CD4-positive, alpha-beta T cell treated with Interleukin-15 for 4 hours (primary cell): ENCODE measurements around the gene CADM2.

ENCODE experiments used
- DNase-seq: peaks from one replicate; pipeline ENCODE4 v3.0.0-alpha.2; 2020; ENCODE audit warnings: low spot score

Gene CADM2

GRCh38 chr3:84984429-84984828 is 25.6 kb downstream of the CADM2 start:
- DNase-seq, result no peak

GRCh38 chr3:84985795-84986194 is 27.0 kb downstream of the CADM2 start:
- DNase-seq, result no peak

DNA sequence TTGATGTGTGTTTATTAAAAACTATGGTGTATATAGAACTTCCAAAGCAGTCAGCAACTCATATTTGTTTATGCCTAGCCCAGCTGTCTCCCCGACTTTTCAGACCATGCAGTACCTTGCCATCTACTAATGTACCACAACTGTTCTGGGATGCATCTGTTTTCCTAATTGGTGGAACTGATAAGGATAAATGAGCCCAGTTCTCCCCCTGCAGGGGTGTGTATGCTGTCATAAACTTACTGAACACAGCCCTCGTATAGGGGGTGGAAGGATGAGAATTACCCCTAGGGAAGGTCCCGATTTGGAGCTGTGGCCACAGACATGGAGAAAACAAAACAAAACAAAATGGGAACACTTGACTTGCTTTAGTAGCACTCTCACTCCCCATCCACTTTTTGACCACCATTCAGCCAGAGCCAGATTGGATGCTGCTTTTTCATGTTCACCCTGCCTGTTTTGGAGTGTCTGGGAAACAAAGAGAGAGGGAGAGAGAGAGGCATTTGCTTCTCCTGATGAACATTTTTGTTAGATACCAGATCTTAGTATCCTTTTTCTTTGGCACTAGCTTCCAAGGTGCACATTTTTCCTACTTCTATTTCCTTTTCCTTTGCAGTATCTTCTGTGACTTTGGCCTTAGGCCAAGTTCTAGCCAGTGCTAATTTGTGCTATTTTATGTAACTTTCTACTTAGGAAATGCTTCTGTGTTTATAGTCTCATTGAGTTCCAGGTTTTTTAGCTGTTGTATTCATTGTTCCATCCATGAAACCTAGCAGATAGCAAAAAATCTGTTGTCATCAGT is 29.1 kb downstream of the CADM2 start:
- DNase-seq, result no peak

- DNase-seq, result no peak
Measured at GRCh38 chr3:84989102-84989501, 30.3 kb downstream of the CADM2 start.

DNA sequence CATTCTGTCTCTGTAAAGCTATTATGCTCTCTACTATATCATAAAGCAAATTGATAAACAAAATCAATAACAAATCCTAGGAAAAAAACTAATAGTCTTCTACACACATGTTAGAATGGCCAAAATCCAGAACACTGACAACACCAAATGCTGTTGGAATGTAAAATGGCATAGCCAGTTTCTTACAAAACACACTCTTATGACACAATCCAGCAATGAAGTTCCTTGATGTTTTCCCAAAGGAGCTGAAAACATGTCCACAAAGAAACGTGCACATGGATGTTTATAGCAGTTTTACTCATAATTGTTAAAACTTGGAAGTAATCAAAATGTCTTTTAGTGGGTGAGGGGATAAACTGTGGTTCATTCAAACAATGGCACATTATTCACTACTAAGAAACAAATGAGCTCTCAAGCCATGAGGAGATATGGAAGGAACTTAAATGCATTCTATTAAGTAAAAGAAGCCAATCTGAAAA is 32.7 kb downstream of the CADM2 start:
- no peak for DNase-seq

DNA sequence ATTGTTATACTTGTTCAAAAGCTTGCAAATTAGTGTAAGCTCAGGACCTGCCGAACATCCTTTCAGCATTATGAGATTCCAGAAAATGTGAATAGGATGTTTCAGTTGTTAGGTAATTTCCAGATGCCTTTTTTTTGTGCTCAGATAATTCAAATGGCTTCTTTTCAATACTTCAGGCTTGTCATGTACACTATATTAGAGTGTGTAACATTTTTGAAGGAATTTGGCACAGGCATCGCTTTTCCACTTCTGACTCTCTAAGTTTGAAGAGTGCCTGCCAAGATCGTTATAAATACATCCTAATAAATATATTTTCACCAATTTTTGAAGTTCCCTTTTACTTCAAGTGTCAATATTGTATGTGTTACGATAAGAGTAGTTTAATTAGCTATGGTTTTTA is 35.2 kb downstream of the CADM2 start:
- DNase-seq, result no peak

- DNase-seq, result no peak
Measured at GRCh38 chr3:84998545-84998944, 39.8 kb downstream of the CADM2 start.

DNA sequence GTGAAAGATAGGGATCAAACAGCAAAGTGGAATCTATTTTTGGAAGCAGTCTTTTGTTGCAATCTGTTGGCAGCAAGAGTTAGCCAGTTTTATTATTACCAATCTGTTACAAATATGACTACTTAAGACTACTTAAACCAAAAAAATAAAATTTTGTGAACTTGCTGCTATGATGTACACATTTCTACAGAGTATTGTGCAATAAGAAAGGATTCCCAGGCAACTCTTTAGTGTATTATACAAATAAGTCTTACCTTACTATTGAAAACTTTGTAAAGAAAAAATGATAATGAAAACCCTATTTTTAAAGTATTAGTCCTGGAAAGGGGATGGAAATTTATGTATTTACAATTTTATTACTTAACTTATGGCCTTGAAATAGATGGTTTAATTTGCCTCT is 44.7 kb downstream of the CADM2 start:
- DNase-seq, result no peak

DNA sequence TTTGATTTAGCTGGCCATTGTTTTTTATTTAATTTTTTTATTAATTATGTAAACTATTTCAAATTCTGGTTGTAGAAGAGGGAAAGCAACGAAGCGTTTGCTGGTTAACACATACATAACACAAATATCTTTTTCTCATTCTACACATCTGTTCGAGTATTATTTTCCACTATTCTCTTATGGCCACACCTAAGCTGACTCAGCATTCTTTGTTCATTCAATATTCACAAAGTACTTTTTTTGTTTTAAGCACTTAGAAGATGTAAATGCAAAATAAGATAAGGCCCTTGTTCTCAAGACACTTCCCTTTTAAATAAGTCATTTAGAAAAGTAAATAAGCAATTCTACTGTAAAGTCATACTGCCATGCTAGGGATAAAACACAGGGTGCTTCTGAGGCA is 45.4 kb downstream of the CADM2 start:
- DNase-seq, result no peak

DNA sequence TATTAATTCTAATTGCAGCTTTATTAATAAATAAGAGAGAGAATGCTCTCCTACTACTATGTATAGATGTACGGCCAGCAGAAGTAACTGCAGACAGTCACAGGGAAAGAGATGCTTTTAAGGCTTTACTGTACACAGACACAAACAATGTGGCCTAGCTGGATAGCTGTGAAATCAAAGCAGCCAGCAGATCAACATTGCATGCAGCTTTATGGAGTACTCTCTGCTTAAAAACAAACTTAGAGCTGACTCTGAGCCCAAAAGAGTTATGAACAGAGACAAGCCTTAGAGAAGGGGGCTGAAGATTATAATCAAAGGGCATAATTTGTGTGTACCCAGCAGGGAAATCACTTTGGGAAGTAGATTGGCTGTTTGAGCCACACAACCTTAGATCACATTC is 47.2 kb downstream of the CADM2 start:
- no peak for DNase-seq

- DNase-seq, result no peak
Measured at GRCh38 chr3:85007195-85008094, 48.7 kb downstream of the CADM2 start.

- no peak for DNase-seq
Measured at GRCh38 chr3:85020828-85021227, 62.0 kb downstream of the CADM2 start.

- DNase-seq, result no peak
Measured at GRCh38 chr3:85030052-85030451, 71.3 kb downstream of the CADM2 start.

GRCh38 chr3:85037203-85037602 is 78.4 kb downstream of the CADM2 start:
- no peak for DNase-seq

- DNase-seq, result no peak
Measured at GRCh38 chr3:85041001-85041400, 82.2 kb downstream of the CADM2 start.

DNA sequence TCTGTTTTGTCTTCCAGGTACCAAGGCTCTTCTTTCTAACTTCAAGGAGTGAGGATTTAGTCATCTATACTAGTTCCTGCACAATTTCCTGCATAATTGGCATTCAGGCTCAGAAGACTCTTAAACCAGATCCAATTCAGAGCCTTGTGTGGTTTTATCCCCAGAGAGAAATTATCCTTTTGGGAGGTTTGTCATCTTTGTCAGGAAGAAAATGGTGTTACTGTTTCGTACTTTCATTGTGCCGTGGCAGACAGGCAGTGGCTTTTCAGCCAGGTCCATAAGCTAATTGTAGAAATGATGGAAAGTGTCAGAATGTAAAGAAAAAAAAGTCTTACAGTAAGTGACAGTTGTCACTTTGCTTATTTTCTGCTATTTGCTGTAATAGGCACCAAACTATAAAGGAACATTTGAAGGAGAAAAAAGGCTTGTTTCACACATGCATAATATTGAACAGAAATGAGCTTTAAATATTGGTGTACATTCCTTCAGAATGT is 82.8 kb downstream of the CADM2 start:
- no peak for DNase-seq

GRCh38 chr3:85050821-85051220 is 92.0 kb downstream of the CADM2 start:
- DNase-seq, result no peak

GRCh38 chr3:85051786-85052185 is 93.0 kb downstream of the CADM2 start:
- no peak for DNase-seq

DNA sequence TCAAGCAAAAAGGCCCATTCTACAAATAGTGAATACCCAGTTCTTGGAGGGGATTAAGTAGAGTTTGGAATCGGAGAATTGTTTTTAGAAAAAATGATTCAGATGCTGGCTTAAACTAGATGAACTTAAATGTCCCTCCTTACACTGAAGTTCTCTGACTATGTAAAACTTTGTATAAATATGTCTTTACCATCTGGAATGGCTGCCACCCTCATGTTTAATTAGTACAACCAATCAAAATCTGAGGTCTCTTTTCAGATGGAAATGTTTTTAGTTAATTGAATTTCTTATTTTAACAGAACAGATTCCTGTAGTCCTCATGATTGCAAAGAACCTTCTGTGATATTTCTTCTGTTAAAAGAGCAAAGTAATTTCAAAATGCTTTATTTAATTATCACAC is 94.8 kb downstream of the CADM2 start:
- no peak for DNase-seq

DNA sequence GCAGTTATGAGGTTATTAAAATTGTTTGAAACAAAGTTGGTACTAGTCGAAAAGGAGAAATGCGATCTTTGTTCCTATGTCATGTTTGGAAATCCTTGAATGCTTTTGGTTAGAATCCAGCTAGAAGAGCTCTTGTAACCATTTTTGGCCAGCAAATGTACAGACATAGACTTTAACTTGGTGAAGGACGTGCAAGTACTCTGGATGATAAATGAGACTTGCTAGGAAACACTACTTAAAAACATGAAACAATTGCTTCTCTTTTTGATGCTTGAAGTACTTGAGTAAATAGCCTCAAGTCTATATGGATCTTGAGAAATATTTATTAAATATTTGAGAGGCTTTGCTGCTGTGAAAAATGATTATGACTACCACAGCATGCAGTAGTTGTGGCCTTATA is 95.8 kb downstream of the CADM2 start:
- DNase-seq, result no peak

DNA sequence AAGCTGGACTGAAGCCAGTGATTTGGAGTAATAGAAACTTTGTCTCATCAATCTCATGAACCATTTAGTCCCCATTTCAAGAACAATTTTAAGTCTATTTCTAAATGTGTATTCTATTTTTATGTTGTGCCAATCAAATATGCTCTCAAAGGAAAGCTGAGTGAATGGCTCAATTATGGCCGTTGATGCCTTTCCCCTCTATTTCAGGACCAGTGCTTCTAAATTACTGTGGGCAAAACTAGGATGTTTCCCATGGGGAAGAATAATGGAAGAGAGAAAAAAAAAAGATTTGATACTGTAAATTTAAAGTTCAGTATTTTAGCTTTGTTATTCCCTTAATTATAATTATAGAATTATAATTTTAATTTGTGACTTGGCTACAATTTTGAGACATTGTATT is 110.1 kb downstream of the CADM2 start:
- no peak for DNase-seq

DNA sequence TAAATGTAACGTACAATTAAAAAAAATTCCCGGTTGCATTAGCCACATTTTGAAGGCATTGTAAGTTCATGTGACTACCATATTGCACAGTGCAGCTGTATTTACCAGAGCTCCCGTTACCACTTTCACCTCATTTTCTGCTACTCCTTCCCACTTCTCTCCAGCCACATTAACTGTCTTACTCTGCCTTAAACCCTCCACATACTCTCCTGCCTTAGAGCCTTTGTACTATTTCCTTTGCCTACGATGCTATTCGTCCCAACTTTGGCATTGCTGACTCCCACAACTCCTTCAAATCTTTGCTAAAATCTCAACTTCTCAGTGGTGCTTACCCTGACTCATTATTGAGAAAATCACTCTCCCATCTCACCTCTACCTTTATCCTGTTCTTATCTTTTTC is 115.2 kb downstream of the CADM2 start:
- no peak for DNase-seq

DNA sequence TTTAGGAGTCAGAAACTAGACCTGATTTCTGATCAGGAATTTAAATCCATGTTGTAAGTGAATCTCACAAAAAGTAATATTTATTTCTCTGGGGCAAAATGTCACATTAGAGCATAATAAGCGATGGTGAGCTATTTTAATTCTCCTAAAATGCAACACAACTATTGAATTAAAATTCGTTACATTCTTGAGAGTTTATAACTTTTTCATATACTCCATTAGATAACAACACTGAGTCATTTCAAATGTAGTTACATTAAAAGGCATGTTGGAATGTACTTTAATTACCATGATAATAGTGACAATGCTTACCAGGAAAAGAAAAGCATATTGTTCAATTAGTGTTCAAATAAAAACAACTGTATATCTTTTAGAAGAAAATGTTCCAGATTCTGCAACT is 116.9 kb downstream of the CADM2 start:
- DNase-seq, result no peak
